ENCODE results near the gene ROCK1. TPM values are rescaled to one million over a fixed set of nuclear protein-coding genes. Genes with fewer than 3 reads are reported as not detected.

The ROCK1 gene
- total RNA-seq, 2 donors from 2014 or later = 95.4 to 108 TPM

- Histone ChIP-seq H3K4me3 (no peak overlapping the region), H3K27ac (no peak overlapping the region), H3K36me3 (no peaks in the 10 kb centered on the region), H3K27me3 (replicated peaks; ENCODE audit: insufficient read depth) (no peaks in the 10 kb centered on the region), H3K9me3 (no peaks in the 10 kb centered on the region), H3K4me1 (ENCODE audit: control insufficient read depth in 1 of 2, low read depth in 2 of 2) (peaks cover 13 to 23% of the 10 kb centered on the region in 2 donors)
- DNase-seq (ENCODE audit: low spot score) (no peak), ATAC-seq (ENCODE audit: insufficient number of reproducible peaks, low FRiP score, low read depth) (no peak)
- no peak for TF ChIP-seq CTCF (IDR thresholded peaks at IDR 0.05)
Measured at GRCh38 chr18:21093133-21093532, 18.5 kb downstream of the ROCK1 start.

- ATAC-seq (ENCODE audit: insufficient number of reproducible peaks, low FRiP score, low read depth) = no peak
Measured at GRCh38 chr18:21090680-21091079, 20.9 kb downstream of the ROCK1 start.

GRCh38 chr18:21085579-21086166, 25.9 kb downstream of the ROCK1 start:
- ATAC-seq (ENCODE audit: insufficient number of reproducible peaks, low FRiP score, low read depth) = no peak
- H3K4me3 ChIP-seq = no peak overlapping the region

More at GRCh38 chr18:21090680-21091079, 20.9 kb downstream of the ROCK1 start:
- DNase-seq (ENCODE audit: low spot score) = no peak
- no peak for TF ChIP-seq CTCF (IDR thresholded peaks at IDR 0.05)
- Histone ChIP-seq H3K9me3 (no peaks in the 10 kb centered on the region), H3K36me3 (no peaks in the 10 kb centered on the region), H3K4me3 (no peak overlapping the region), H3K27ac (no peak overlapping the region), H3K27me3 (replicated peaks; ENCODE audit: insufficient read depth) (no peaks in the 10 kb centered on the region), H3K4me1 (ENCODE audit: control insufficient read depth in 1 of 2, low read depth in 2 of 2) (peaks cover 11% of the 10 kb centered on the region in 2 donors)

GRCh38 chr18:21084511-21085078, 27.0 kb downstream of the ROCK1 start:
- peaks cover 11 to 18% of the 10 kb centered on the region in 2 donors for H3K4me1 ChIP-seq (ENCODE audit: control insufficient read depth in 1 of 2, low read depth in 2 of 2)
- DNase-seq (ENCODE audit: low spot score) = no peak
- no peak overlapping the region for H3K4me3 ChIP-seq
- H3K27ac ChIP-seq = no peak overlapping the region
- H3K36me3 ChIP-seq = no peaks in the 10 kb centered on the region
- H3K9me3 ChIP-seq = peaks cover 5% of the 10 kb centered on the region
- no peak for ATAC-seq (ENCODE audit: insufficient number of reproducible peaks, low FRiP score, low read depth)
- H3K27me3 ChIP-seq (replicated peaks; ENCODE audit: insufficient read depth) = no peaks in the 10 kb centered on the region
- no peak for TF ChIP-seq CTCF (IDR thresholded peaks at IDR 0.05)

More at GRCh38 chr18:21085579-21086166, 25.9 kb downstream of the ROCK1 start:
- peaks cover 5% of the 10 kb centered on the region for H3K9me3 ChIP-seq
- no peaks in the 10 kb centered on the region for H3K27me3 ChIP-seq (replicated peaks; ENCODE audit: insufficient read depth)
- peaks cover 11 to 18% of the 10 kb centered on the region in 2 donors for H3K4me1 ChIP-seq (ENCODE audit: control insufficient read depth in 1 of 2, low read depth in 2 of 2)
- DNase-seq (ENCODE audit: low spot score) = no peak
- H3K27ac ChIP-seq = no peak overlapping the region
- TF ChIP-seq CTCF (IDR thresholded peaks at IDR 0.05) = no peak
- no peaks in the 10 kb centered on the region for H3K36me3 ChIP-seq

GRCh38 chr18:21083017-21083416, 28.6 kb downstream of the ROCK1 start:
- H3K27ac ChIP-seq = no peak overlapping the region
- TF ChIP-seq CTCF (IDR thresholded peaks at IDR 0.05) = no peak
- no peak for DNase-seq (ENCODE audit: low spot score)
- H3K9me3 ChIP-seq = peaks cover 5% of the 10 kb centered on the region
- ATAC-seq (ENCODE audit: insufficient number of reproducible peaks, low FRiP score, low read depth) = no peak
- no peaks in the 10 kb centered on the region for H3K27me3 ChIP-seq (replicated peaks; ENCODE audit: insufficient read depth)
- no peaks in the 10 kb centered on the region for H3K36me3 ChIP-seq
- no peak overlapping the region for H3K4me3 ChIP-seq
- peaks cover 19 to 26% of the 10 kb centered on the region in 2 donors for H3K4me1 ChIP-seq (ENCODE audit: control insufficient read depth in 1 of 2, low read depth in 2 of 2)

All from thoracic aorta (tissue), 2 donors.